Ascending aorta (tissue), 2 donors: Measurements from ENCODE around the gene FKBP2. TPM values are rescaled to one million over a fixed set of nuclear protein-coding genes. Genes with fewer than 3 reads are reported as not detected.

Experiments used
- DNase-seq, 2 donors: peaks; one replicate each; pipeline ENCODE4 v3.0.0-alpha.2; 2019; ENCODE audit warnings: low spot score in 2 of 2
- H3K27ac ChIP-seq, 2 donors: fragments of 200-600 bp; sonication (generic); one replicate each; pipeline ENCODE4 v1.5.1; 2016 to 2017; ENCODE audit warnings: mild to moderate bottlenecking in 1 of 2
- H3K27me3 ChIP-seq: fragments of 200-600 bp; sonication (generic); one replicate; pipeline ENCODE4 v1.5.1; 2017
- H3K36me3 ChIP-seq, 2 donors: fragments of 200-600 bp; sonication (generic); one replicate each; pipeline ENCODE4 v1.5.1; 2016
- H3K4me1 ChIP-seq, 2 donors: fragments of 200-600 bp; sonication (generic); one replicate each; pipeline ENCODE4 v1.5.1; 2016 to 2017; ENCODE audit warnings: mild to moderate bottlenecking in 1 of 2
- H3K4me3 ChIP-seq, 2 donors: fragments of 200-600 bp; sonication (generic); one replicate each; pipeline ENCODE4 v1.5.1; 2016 to 2017; ENCODE audit warnings: mild to moderate bottlenecking in 1 of 2
- H3K9me3 ChIP-seq, 2 donors: fragments of 200-600 bp; sonication (generic); one replicate each; pipeline ENCODE4 v1.5.1; 2016
- CTCF ChIP-seq, 3 experiments: fragments of 200-600 bp in 2 of 3; fragments of 450-650 bp in 1 of 3; sonication (generic) in 2 of 3; IDR thresholded peaks; one replicate each; pipeline ENCODE4 v1.5.1; 2016 to 2019; ENCODE audit warnings: antibody characterized with exemption in 3 of 3, mild to moderate bottlenecking in 1 of 3, moderate library complexity in 1 of 3
- intact Hi-C: fragments of 100-400 bp; cut with DNase I; formaldehyde crosslinking; loops from one replicate; pipeline ENCODE4 v1.15.1; 2023
- total RNA-seq: library from RNA; depleted of rRNA; stranded (reverse); fragments of >200 nt; gene quantifications from one replicate; pipeline ENCODE4 v1.1.0, GENCODE V29; 2016

FKBP2 gene
- total RNA-seq, 1 donor from 2014 or later = 17.7 TPM

DNA sequence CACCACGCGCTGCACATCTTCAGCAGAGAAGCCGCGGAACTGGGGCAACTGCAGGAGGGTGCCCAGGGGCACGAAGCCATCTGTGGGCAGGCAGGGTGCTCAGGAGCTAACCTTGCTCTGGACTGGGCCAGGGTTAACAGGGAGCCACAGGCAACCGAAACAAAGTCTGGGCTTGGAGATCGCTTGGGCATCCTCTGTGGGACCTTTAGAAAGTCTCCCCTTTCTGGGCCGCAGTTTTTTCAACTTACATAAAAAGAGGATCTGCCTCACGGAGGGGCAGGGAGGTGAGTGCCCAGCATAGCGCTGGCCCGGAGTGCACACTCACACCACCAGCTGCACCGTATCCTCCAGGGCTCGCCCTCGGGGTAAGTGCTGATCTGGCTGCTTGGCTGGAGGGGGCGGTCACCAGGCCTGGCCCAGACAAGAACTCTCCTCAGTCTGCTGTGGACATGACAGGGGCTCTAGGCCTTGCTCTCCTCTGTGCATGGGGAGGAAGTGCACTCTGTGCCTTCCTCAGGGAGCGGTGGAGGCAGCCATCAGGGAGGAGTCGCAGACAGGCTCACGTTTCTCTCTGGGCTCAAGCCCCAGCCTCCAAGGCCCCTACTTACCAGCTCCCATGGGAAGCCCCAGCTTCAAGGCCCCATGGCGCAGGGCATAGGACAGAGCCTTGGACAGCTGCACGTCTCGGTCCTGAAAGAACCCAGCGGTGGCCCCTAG is 15.8 kb upstream of the FKBP2 start:
- H3K9me3 ChIP-seq = no peaks in the 10 kb centered on the region
- no peak for TF ChIP-seq CTCF (IDR thresholded peaks at IDR 0.05)
- peaks cover 7 to 32% of the 10 kb centered on the region in 2 donors for H3K4me1 ChIP-seq
- peak overlapping the region; percentile 61 to 77 for H3K4me3 ChIP-seq
- intact Hi-C loops = loop anchor here (5.0 kb wide), 1 partner anchor 77 kb away; the partner anchor contains the start of gene CATSPERZ
- H3K27me3 ChIP-seq = no peaks in the 10 kb centered on the region
- peak in 1 of 2 donors; percentile 63 for DNase-seq
- peak overlapping the region; percentile 88 to 89 for H3K27ac ChIP-seq
- H3K36me3 ChIP-seq = peaks cover 7 to 13% of the 10 kb centered on the region in 2 donors

DNA sequence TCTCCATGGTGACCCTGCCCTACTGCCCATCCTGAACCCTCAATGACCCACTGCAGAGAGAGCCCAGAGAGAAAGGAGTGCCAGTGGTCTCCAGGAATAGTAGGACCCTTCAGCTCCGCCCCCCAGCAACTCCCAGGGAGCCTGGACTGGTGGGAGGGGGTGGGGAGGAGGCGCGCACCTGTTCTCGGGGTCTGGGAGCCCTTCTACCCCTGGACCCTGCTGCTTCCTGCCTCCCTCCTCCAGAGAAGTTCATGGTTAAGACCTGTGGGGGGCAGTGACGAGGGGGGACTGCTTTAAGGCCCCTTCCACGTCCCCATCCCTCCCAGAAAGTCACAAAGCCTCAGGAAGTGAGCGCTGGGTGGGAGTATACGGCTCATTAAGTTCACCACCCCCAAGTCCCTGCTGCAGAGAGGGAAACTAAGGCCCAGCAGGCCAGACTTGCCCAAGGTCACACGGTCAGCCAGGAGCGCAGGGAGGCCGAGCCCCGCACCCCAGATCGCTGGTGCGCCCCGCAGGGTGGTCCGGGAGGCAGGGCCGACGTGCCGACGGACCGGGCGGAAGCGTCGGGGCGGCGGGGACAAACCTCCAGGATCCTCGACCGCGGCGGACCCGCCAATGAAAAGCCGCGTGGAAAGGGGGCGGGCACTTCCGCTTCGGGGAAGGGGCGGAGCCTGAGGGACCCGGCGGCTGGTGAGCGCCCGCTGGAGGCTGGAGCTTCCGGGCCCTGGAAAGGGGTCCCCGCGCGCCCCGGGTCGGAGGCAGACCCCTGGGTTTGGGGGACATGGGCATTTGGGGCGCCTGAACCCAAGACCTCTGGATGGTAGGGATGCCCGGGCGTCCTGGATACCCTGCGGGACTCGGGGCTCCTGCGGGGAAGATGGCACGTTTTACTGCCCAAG is 15.0 kb upstream of the FKBP2 start, which contains the start of the genes NUDT22 and TRPT1:
NUDT22 (plus strand) TSS at position 667 of the 899 bp plus-strand sequence. CDS start 379 bp downstream, outside the sequence.
TRPT1 (minus strand) TSS at position 579 of the 899 bp plus-strand sequence; CDS start at position 253, 326 bp downstream.
- intact Hi-C loops = loop anchor here (2.0 to 5.0 kb wide), 2 partner anchors 39 to 76 kb away; partner anchors contain the start of genes CATSPERZ and STIP1
- H3K4me3 ChIP-seq = peak within 1 kb of the TSS; percentile 61 to 77
- peak; percentile 61 to 96 for DNase-seq
- H3K27ac ChIP-seq = peak within 1 kb of the TSS; percentile 88 to 89
- TF ChIP-seq CTCF (IDR thresholded peaks at IDR 0.05) = peak in 2 of 3 experiments; percentile 11 to 15
- no peaks in the 10 kb centered on the region for H3K27me3 ChIP-seq
- H3K4me1 ChIP-seq = peaks cover 7 to 32% of the 10 kb centered on the region in 2 donors
- H3K9me3 ChIP-seq = no peaks in the 10 kb centered on the region
- H3K36me3 ChIP-seq = peaks cover 4 to 7% of the 10 kb centered on the region in 2 donors

DNA sequence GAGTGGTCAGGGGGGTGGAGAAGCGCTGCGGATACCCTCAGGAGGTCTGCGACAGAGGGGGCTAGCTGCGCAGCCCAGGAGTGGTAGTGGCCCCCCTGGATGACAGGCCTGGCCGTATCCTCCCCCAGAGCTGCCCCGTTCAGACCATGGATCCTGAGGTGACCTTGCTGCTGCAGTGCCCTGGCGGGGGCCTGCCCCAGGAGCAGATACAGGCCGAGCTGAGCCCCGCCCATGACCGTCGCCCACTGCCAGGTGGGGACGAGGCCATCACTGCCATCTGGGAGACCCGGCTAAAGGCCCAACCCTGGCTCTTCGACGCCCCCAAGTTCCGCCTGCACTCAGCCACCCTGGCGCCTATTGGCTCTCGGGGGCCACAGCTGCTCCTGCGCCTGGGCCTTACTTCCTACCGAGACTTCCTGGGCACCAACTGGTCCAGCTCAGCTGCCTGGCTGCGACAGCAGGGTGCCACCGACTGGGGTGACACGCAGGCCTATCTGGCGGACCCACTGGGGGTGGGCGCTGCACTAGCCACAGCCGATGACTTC is 14.3 kb upstream of the FKBP2 start:
- peak overlapping the region; percentile 88 to 89 for H3K27ac ChIP-seq
- H3K4me1 ChIP-seq = peaks cover 7 to 35% of the 10 kb centered on the region in 2 donors
- no peaks in the 10 kb centered on the region for H3K27me3 ChIP-seq
- H3K36me3 ChIP-seq = no peaks in the 10 kb centered on the region
- TF ChIP-seq CTCF (IDR thresholded peaks at IDR 0.05) = no peak
- intact Hi-C loops = loop anchor here (2.0 to 5.0 kb wide), 2 partner anchors 40 to 76 kb away; partner anchors contain the start of genes CATSPERZ and STIP1
- H3K9me3 ChIP-seq = no peaks in the 10 kb centered on the region
- peak; percentile 44 to 80 for DNase-seq
- H3K4me3 ChIP-seq = peak overlapping the region; percentile 61 to 77

GRCh38 chr11:64227405-64227956 is 13.4 kb upstream of the FKBP2 start:
- TF ChIP-seq CTCF (IDR thresholded peaks at IDR 0.05) = no peak
- Histone ChIP-seq H3K4me3 (peak overlapping the region; percentile 61 to 77), H3K27ac (peak overlapping the region; percentile 88 to 89), H3K27me3 (no peaks in the 10 kb centered on the region), H3K36me3 (no peaks in the 10 kb centered on the region), H3K4me1 (peaks cover 7 to 36% of the 10 kb centered on the region in 2 donors), H3K9me3 (no peaks in the 10 kb centered on the region)
- DNase-seq = peak in 1 of 2 donors; percentile 62
- intact Hi-C loops = loop anchor here (2.0 to 5.0 kb wide), 2 partner anchors 41 to 75 kb away; partner anchors contain the start of genes CATSPERZ and STIP1
